Testis (tissue), 3 donors: Measurements from ENCODE around the gene EEF1A2. TPM values are rescaled to one million over a fixed set of nuclear protein-coding genes. Genes with fewer than 3 reads are reported as not detected.

ENCODE experiments used
- DNase-seq: peaks from one replicate; pipeline ENCODE4 v3.0.0-alpha.2; 2019
- H3K27ac ChIP-seq, 2 donors: fragments of 200-600 bp; sonication (generic); one replicate each; pipeline ENCODE4 v1.5.1; 2019
- H3K27me3 ChIP-seq: fragments of 200-600 bp; sonication (generic); one replicate; pipeline ENCODE4 v1.5.1; 2019
- H3K36me3 ChIP-seq: fragments of 200-600 bp; sonication (generic); one replicate; pipeline ENCODE4 v1.5.1; 2017; ENCODE audit warnings: low read depth; ENCODE audit errors: missing control alignments
- H3K4me1 ChIP-seq: fragments of 200-600 bp; sonication (generic); one replicate; pipeline ENCODE4 v1.5.1; 2019
- H3K4me3 ChIP-seq, 2 donors: fragments of 200-600 bp; sonication (generic); one replicate each; pipeline ENCODE4 v1.5.1; 2017 to 2019
- H3K9me3 ChIP-seq: fragments of 200-600 bp; sonication (generic); one replicate; pipeline ENCODE4 v1.5.1; 2017
- POLR2A ChIP-seq: fragments of 450-650 bp; IDR thresholded peaks from one replicate; pipeline ENCODE4 v1.6.1; 2017; ENCODE audit warnings: antibody characterized with exemption, mild to moderate bottlenecking, moderate library complexity
- WGBS, 2 donors: methylation state at CpG; one replicate each; pipeline ENCODE4 v1.1.5; 2018; 5-methylcytosine and 5-hydroxymethylcytosine counted together
- intact Hi-C: fragments of 100-400 bp; cut with DNase I; formaldehyde crosslinking; loops from one replicate; pipeline ENCODE4 v1.15.1; 2023; ENCODE audit warnings: low total_unique reads
- polyA plus RNA-seq: library from polyadenylated mRNA; stranded (reverse); fragments of 350-450 nt; fragmentation: Illumina TruSeq; extraction: RNeasy Lipid Tissue Mini Kit (QIAGEN cat#74804); gene quantifications from one replicate; pipeline ENCODE4 v1.2.3, GENCODE V29; 2014; ENCODE audit warnings: low read depth, low replicate concordance; ENCODE audit not compliant: insufficient read depth
- total RNA-seq, 2 donors: library from RNA; depleted of rRNA; stranded (reverse); fragments of >200 nt; gene quantifications; one replicate each; pipeline ENCODE4 v1.2.3, GENCODE V29; 2016
- TF ChIP-seq, protein P1 (sequence below), 3 experiments: fragments of 450-650 bp in 2 of 3; fragments of 200-600 bp in 1 of 3; sonication (generic) in 1 of 3; IDR thresholded peaks; one replicate each; pipeline ENCODE4 v1.5.1; 2016 to 2019; ENCODE audit warnings: antibody characterized with exemption in 3 of 3, mild to moderate bottlenecking in 2 of 3, moderate library complexity in 1 of 3

EEF1A2 gene
- total and polyA plus RNA-seq, 3 donors from 2014 or later, result 9.8 to 19.1 (median 15.9) TPM

DNA sequence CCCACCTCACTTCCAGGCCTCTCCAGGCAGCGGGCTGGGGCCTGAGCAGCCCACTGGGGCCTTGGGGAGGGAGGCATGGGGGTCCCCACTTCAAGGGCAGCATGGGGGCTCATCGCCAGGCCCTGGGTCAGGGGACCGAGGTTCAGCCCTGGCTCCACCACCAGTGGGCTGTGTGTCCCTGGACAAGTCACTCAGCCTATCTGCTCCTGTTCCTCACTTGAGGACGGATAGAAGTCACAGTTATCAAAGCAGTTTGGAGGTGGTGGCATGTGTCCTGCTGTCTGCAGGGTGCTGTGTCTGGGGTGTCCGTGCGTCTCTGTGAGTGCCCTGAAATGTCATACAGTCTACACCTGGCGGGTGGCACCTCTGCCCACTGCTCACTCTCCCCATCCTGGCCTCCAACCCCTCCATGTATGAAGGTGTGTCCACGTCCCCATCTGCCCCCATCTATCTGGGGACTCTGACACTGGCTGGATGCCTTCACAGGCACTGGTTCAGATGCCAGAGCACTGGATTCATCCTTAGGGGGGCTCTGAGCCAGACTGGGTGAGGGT, 3.6 kb downstream of the EEF1A2 start:
- Histone ChIP-seq H3K27ac (no peak overlapping the region), H3K9me3 (no peaks in the 10 kb centered on the region), H3K4me1 (no peaks in the 10 kb centered on the region), H3K27me3 (no peaks in the 10 kb centered on the region), H3K4me3 (no peak overlapping the region), H3K36me3 (no peaks in the 10 kb centered on the region)
- no peak for DNase-seq
- TF ChIP-seq, protein P1, sequence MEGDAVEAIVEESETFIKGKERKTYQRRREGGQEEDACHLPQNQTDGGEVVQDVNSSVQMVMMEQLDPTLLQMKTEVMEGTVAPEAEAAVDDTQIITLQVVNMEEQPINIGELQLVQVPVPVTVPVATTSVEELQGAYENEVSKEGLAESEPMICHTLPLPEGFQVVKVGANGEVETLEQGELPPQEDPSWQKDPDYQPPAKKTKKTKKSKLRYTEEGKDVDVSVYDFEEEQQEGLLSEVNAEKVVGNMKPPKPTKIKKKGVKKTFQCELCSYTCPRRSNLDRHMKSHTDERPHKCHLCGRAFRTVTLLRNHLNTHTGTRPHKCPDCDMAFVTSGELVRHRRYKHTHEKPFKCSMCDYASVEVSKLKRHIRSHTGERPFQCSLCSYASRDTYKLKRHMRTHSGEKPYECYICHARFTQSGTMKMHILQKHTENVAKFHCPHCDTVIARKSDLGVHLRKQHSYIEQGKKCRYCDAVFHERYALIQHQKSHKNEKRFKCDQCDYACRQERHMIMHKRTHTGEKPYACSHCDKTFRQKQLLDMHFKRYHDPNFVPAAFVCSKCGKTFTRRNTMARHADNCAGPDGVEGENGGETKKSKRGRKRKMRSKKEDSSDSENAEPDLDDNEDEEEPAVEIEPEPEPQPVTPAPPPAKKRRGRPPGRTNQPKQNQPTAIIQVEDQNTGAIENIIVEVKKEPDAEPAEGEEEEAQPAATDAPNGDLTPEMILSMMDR (IDR thresholded peaks at IDR 0.05), result no peak
- TF ChIP-seq POLR2A, result no peak
- 75 to 100% methylated on average over 2 to 8 of the region's 8 CpGs for WGBS, 2 donors
- intact Hi-C loops, result no loop called here

DNA sequence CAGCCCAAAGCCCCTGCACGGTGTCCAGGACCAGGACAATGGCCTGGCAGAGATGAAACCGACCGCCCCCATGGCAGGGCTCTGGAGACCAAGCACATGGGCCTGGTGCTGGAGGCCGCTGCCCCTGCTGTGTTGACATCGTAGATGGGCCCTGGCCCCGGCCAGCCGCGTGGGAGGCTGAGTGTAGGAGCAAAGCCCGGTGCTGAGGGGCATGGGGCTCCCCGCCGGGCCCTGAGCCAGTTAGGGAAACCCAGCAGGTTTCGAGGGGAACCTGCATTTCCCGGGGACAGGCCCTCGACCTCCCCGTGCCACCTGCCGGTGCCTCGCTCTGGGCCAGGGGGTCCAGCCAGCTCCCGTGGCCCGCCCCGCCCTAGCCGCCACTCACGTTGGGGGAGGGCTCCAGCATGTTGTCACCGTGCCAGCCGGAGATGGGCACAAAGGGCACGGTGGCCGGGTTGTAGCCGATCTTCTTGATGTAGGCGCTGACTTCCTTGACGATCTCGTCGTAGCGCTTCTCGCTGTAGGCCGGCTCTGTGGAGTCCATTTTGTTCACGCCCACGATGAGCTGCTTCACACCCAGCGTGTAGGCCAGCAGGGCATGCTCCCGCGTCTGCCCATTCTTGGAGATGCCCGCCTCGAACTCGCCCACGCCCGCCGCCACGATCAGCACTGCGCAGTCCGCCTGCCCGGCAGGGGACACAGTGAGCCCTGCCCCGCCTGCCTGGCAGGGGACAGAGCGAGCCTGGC, 4.3 kb downstream of the EEF1A2 start:
- Histone ChIP-seq H3K9me3 (no peaks in the 10 kb centered on the region), H3K27me3 (no peaks in the 10 kb centered on the region), H3K36me3 (no peaks in the 10 kb centered on the region), H3K27ac (no peak overlapping the region), H3K4me3 (no peak overlapping the region), H3K4me1 (no peaks in the 10 kb centered on the region)
- WGBS, 2 donors, result 87 to 88% methylated on average over 34 to 51 of the region's 51 CpGs
- no peak for DNase-seq
- intact Hi-C loops, result no loop called here
- TF ChIP-seq POLR2A, result no peak
- TF ChIP-seq, protein P1 (IDR thresholded peaks at IDR 0.05), result no peak

DNA sequence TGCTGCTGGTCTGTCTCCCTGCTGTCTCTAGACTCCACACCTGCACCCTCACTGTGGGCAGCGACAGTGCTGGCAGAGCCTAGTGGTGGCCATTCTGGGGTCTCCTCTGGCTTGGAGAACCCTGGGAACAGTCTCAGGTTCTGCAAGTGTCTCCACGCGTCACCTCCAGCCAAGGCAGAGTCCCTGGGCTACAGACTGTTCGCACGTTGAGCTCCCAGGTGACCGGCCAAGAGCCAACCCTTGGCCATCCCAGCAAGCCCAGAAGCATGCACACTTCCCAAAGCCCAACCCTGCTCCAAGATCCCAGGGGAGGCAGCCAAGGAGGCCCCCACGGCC, 4.8 kb downstream of the EEF1A2 start:
- intact Hi-C loops, result no loop called here
- DNase-seq, result no peak
- Histone ChIP-seq H3K9me3 (no peaks in the 10 kb centered on the region), H3K4me1 (no peaks in the 10 kb centered on the region), H3K4me3 (no peak overlapping the region), H3K27ac (no peak overlapping the region), H3K27me3 (no peaks in the 10 kb centered on the region), H3K36me3 (no peaks in the 10 kb centered on the region)
- 80 to 86% methylated on average over 1 to 7 of the region's 7 CpGs for WGBS, 2 donors
- TF ChIP-seq, protein P1 (IDR thresholded peaks at IDR 0.05), result no peak
- no peak for TF ChIP-seq POLR2A

DNA sequence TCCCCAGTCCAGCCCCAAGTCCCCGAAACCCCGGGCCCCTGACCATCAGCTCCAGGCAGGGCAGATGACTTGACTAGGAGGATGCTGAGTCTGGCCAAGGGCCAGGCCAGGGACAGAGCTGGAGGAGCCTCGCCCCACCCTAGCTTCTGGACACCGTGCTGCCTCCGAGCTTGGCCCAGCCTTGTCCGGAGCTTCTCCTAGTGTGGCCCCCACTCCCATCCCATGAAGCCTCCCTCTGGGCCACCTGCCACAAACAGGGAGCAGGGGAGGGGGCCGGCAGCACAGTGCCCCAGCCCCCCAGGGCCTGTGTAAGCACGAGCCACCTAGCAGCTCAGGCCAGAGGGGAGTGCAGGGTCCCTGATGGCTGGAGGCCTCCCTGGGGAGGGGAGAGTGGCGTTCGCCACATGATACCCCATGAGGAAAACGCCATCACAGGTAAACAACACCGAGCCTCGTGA, 5.3 kb downstream of the EEF1A2 start:
- Histone ChIP-seq H3K27ac (no peak overlapping the region), H3K27me3 (no peaks in the 10 kb centered on the region), H3K36me3 (no peaks in the 10 kb centered on the region), H3K9me3 (no peaks in the 10 kb centered on the region), H3K4me1 (no peaks in the 10 kb centered on the region), H3K4me3 (no peak overlapping the region)
- DNase-seq, result no peak
- TF ChIP-seq POLR2A, result no peak
- TF ChIP-seq, protein P1 (IDR thresholded peaks at IDR 0.05), result no peak
- 62 to 69% methylated on average over 6 to 13 of the region's 13 CpGs for whole genome bisulfite sequencing, 2 donors
- intact Hi-C loops, result no loop called here

DNA sequence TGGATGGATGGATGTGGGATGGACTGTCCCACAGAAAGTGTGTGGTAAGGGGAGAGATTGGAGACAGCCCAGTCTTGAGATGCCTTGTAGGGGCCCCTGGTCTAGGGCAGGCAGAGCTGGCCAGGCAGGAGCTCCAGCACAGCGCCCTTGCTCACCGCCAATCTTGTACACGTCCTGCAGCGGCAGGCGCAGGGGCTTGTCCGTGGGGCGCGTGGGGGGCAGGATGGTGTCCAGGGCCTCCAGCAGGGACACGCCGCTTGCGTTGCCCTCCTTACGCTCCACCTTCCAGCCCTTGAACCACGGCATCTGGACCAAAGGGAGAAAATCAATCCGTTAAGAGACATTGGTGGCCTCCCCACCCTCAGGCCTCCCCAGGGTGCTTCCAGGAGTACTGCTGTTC, 5.9 kb downstream of the EEF1A2 start:
- no peaks in the 10 kb centered on the region for H3K36me3 ChIP-seq
- no peak overlapping the region for H3K4me3 ChIP-seq
- no peaks in the 10 kb centered on the region for H3K9me3 ChIP-seq
- TF ChIP-seq, protein P1 (IDR thresholded peaks at IDR 0.05), result no peak
- no peak for TF ChIP-seq POLR2A
- H3K27ac ChIP-seq, result no peak overlapping the region
- 93 to 95% methylated on average over 13 to 14 of the region's 14 CpGs for WGBS, 2 donors
- intact Hi-C loops, result no loop called here
- no peak for DNase-seq
- H3K4me1 ChIP-seq, result no peaks in the 10 kb centered on the region
- H3K27me3 ChIP-seq, result no peaks in the 10 kb centered on the region
